Liver (tissue), 9 donors: ENCODE measurements around the gene SLC5A6. TPM values are rescaled to one million over a fixed set of nuclear protein-coding genes. Genes with fewer than 3 reads are reported as not detected.

Experiments used
- DNase-seq: peaks from one replicate; pipeline ENCODE4 v3.0.0-alpha.2; 2017; ENCODE audit warnings: low spot score
- H3K27ac ChIP-seq, 2 donors: one replicate each; pipeline ENCODE4 v1.7.0; 2013; ENCODE audit warnings: inconsistent platforms in 2 of 2, low read length in 2 of 2, control low read depth in 1 of 2, low read depth in 1 of 2, mild to moderate bottlenecking in 1 of 2
- H3K27me3 ChIP-seq, 4 donors: one replicate each; pipeline versions ENCODE4 v1.6.1 to v1.7.0; 2013; ENCODE audit warnings: low read length in 3 of 4, inconsistent platforms in 1 of 4, mild to moderate bottlenecking in 1 of 4, moderate library complexity in 1 of 4; ENCODE audit not compliant: control insufficient read depth in 4 of 4, insufficient read depth in 4 of 4
- H3K36me3 ChIP-seq, 4 donors: one replicate each; pipeline versions ENCODE4 v1.6.1 to v1.7.0; 2013; ENCODE audit warnings: low read length in 3 of 4, mild to moderate bottlenecking in 3 of 4, low read depth in 1 of 4, moderate library complexity in 1 of 4; ENCODE audit not compliant: control insufficient read depth in 4 of 4, insufficient read depth in 3 of 4
- H3K4me1 ChIP-seq, 4 donors: one replicate each; pipeline versions ENCODE4 v1.6.1 to v1.7.0; 2013; ENCODE audit warnings: low read length in 3 of 4, mild to moderate bottlenecking in 3 of 4, moderate library complexity in 1 of 4; ENCODE audit not compliant: control insufficient read depth in 4 of 4, insufficient read depth in 4 of 4
- H3K4me3 ChIP-seq, 3 donors: one replicate each; pipeline versions ENCODE4 v1.6.1 to v1.7.0; 2013; ENCODE audit warnings: low read length in 3 of 3, control low read depth in 1 of 3, low read depth in 1 of 3, mild to moderate bottlenecking in 1 of 3
- H3K9ac ChIP-seq, 2 donors: one replicate each; pipeline ENCODE4 v1.7.0; 2013; ENCODE audit warnings: low read length in 2 of 2, mild to moderate bottlenecking in 2 of 2, moderate library complexity in 2 of 2, control low read depth in 1 of 2, low read depth in 1 of 2
- H3K9me3 ChIP-seq, 4 donors: one replicate each; pipeline versions ENCODE4 v1.6.1 to v1.7.0; 2013; ENCODE audit warnings: low read length in 3 of 4; ENCODE audit not compliant: control insufficient read depth in 4 of 4
- CTCF ChIP-seq: fragments of 150-350 bp; IDR thresholded peaks from 2 replicates; pipeline ENCODE4 v1.5.1; 2017; ENCODE audit warnings: improper control_type of control experiment, low read depth, low read length; ENCODE audit not compliant: missing input control
- GABPA ChIP-seq, 2 donors: IDR thresholded peaks in 1 of 2; conservative IDR thresholded peaks in 1 of 2; 2 replicates each; pipeline ENCODE4 v1.6.1; 2016; ENCODE audit warnings: antibody characterized with exemption in 2 of 2, mild to moderate bottlenecking in 1 of 2, moderate library complexity in 1 of 2
- HNF4A ChIP-seq, 2 donors: conservative IDR thresholded peaks; 2 replicates each; pipeline ENCODE4 v1.6.1; 2016; ENCODE audit warnings: antibody characterized with exemption in 2 of 2, mild to moderate bottlenecking in 2 of 2
- RAD21 ChIP-seq, 2 donors: IDR thresholded peaks; 2 replicates each; pipeline ENCODE4 v1.6.1; 2016; ENCODE audit warnings: antibody characterized with exemption in 2 of 2, mild to moderate bottlenecking in 2 of 2
- RXRA ChIP-seq, 2 donors: IDR thresholded peaks; 2 replicates each; pipeline ENCODE4 v1.6.1; 2017 to 2018; ENCODE audit warnings: antibody characterized with exemption in 2 of 2, mild to moderate bottlenecking in 1 of 2
- SP1 ChIP-seq: IDR thresholded peaks from 2 replicates; pipeline ENCODE4 v1.6.1; 2018; ENCODE audit warnings: antibody characterized with exemption, mild to moderate bottlenecking
- YY1 ChIP-seq: IDR thresholded peaks from 2 replicates; pipeline ENCODE4 v1.6.1; 2016; ENCODE audit warnings: antibody characterized with exemption, mild to moderate bottlenecking
- WGBS: extraction: QIAGEN DNeasy Blood & Tissue Kit; methylation state at CpG from one replicate; pipeline ENCODE4 v1.1.7; 2013; 5-methylcytosine and 5-hydroxymethylcytosine counted together
- polyA plus RNA-seq, 2 donors: library from polyadenylated mRNA; stranded (reverse) in 1 of 2; unstranded in 1 of 2; fragments of 200-250 nt in 1 of 2; fragments of >200 nt in 1 of 2; fragmentation: Nextera tagmentation in 1 of 2; extraction: Ambion mirVana in 1 of 2; gene quantifications; one replicate each; pipeline versions ENCODE4 v1.2.1 to v1.2.3, GENCODE V29; 2013 to 2015
- total RNA-seq, 2 donors: library from RNA; depleted of rRNA; stranded (reverse); fragments of >200 nt; gene quantifications; one replicate each; pipeline ENCODE4 v1.2.3, GENCODE V29; 2014
- TF ChIP-seq, protein P1 (sequence below): IDR thresholded peaks from 2 replicates; pipeline ENCODE4 v1.6.1; 2016; ENCODE audit warnings: antibody characterized with exemption, mild to moderate bottlenecking
- TF ChIP-seq, protein P2 (sequence below): IDR thresholded peaks from 2 replicates; pipeline ENCODE4 v1.6.1; 2016; ENCODE audit warnings: antibody characterized with exemption
- donor health status: healthy.
- donor health status: healthy.
- donor health status: healthy.
- donor health status: healthy.
- donor health status: healthy.

The SLC5A6 gene
- total and polyA plus RNA-seq, 4 donors, result 12.5 to 217 (median 73.0) TPM

GRCh38 chr2:27241761-27242613, 29.9 kb upstream of the SLC5A6 start (continued):
- TF ChIP-seq, protein P1, sequence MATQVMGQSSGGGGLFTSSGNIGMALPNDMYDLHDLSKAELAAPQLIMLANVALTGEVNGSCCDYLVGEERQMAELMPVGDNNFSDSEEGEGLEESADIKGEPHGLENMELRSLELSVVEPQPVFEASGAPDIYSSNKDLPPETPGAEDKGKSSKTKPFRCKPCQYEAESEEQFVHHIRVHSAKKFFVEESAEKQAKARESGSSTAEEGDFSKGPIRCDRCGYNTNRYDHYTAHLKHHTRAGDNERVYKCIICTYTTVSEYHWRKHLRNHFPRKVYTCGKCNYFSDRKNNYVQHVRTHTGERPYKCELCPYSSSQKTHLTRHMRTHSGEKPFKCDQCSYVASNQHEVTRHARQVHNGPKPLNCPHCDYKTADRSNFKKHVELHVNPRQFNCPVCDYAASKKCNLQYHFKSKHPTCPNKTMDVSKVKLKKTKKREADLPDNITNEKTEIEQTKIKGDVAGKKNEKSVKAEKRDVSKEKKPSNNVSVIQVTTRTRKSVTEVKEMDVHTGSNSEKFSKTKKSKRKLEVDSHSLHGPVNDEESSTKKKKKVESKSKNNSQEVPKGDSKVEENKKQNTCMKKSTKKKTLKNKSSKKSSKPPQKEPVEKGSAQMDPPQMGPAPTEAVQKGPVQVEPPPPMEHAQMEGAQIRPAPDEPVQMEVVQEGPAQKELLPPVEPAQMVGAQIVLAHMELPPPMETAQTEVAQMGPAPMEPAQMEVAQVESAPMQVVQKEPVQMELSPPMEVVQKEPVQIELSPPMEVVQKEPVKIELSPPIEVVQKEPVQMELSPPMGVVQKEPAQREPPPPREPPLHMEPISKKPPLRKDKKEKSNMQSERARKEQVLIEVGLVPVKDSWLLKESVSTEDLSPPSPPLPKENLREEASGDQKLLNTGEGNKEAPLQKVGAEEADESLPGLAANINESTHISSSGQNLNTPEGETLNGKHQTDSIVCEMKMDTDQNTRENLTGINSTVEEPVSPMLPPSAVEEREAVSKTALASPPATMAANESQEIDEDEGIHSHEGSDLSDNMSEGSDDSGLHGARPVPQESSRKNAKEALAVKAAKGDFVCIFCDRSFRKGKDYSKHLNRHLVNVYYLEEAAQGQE, result no peak
- TF ChIP-seq HNF4A (conservative IDR thresholded peaks at IDR 0.05) (no peak), RAD21 (IDR thresholded peaks at IDR 0.05) (no peak)

DNA sequence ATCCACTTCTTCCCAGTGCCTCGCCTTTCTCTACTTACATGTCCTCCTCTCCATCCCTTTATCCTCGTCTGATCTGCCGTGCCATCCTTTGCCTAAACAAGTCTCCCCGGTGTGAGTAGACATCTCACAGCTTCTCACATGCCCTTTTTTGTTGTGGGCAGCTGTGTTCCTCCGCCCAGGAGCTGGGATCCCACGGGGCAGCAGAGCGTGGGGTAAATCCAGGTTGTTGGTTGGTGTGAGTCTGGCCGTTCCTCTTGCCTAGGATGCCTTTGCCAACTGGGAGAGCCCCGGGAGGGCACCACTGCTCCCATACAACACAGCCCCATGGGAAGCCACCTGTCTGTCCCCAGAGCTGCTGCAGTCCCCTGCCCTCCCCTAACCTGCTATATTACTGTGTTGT, 28.3 kb upstream of the SLC5A6 start:
- H3K9me3 ChIP-seq, result no peaks in the 10 kb centered on the region
- H3K27me3 ChIP-seq, result no peaks in the 10 kb centered on the region
- TF ChIP-seq, protein P1, result no peak
- TF ChIP-seq RXRA (IDR thresholded peaks at IDR 0.05) (no peak), GABPA (IDR thresholded peaks at IDR 0.05 in 1 of 2, conservative IDR thresholded peaks at IDR 0.05 in 1 of 2) (no peak), YY1 (no peak), SP1 (no peak), CTCF (no peak)
- TF ChIP-seq, protein P2, sequence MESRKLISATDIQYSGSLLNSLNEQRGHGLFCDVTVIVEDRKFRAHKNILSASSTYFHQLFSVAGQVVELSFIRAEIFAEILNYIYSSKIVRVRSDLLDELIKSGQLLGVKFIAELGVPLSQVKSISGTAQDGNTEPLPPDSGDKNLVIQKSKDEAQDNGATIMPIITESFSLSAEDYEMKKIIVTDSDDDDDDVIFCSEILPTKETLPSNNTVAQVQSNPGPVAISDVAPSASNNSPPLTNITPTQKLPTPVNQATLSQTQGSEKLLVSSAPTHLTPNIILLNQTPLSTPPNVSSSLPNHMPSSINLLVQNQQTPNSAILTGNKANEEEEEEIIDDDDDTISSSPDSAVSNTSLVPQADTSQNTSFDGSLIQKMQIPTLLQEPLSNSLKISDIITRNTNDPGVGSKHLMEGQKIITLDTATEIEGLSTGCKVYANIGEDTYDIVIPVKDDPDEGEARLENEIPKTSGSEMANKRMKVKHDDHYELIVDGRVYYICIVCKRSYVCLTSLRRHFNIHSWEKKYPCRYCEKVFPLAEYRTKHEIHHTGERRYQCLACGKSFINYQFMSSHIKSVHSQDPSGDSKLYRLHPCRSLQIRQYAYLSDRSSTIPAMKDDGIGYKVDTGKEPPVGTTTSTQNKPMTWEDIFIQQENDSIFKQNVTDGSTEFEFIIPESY, result no peak
- H3K4me3 ChIP-seq, result no peak overlapping the region
- H3K9ac ChIP-seq, result no peak overlapping the region
- H3K27ac ChIP-seq, result no peak overlapping the region
- H3K36me3 ChIP-seq, result peaks cover 30 to 88% (median 71%) of the 10 kb centered on the region in 4 donors
- no peaks in the 10 kb centered on the region for H3K4me1 ChIP-seq
- DNase-seq, result no peak
- WGBS, result 96% methylated on average over 9 of the region's 9 CpGs
